K562 (cell line): ENCODE data around the gene GP1BB. TPM values are rescaled to one million over a fixed set of nuclear protein-coding genes. Genes with fewer than 3 reads are reported as not detected.

Experiments
- CHCHD3 ChIP-seq: fragments of 250-450 bp; sonication (Bioruptor Pico); IDR thresholded peaks from 2 replicates; pipeline ENCODE4 v2.1.2; 2022; ENCODE audit warnings: mild to moderate bottlenecking
- DDX20 ChIP-seq: fragments of 450-650 bp; IDR thresholded peaks from 2 replicates; pipeline ENCODE4 v1.6.1; 2016; ENCODE audit warnings: missing genetic modification characterization, low read depth, mild to moderate bottlenecking, missing compliant biosample characterization, moderate library complexity
- DMBX1 ChIP-seq: fragments of 250-450 bp; sonication (Bioruptor Pico); IDR thresholded peaks from 2 replicates; pipeline ENCODE4 v1.8.0; 2022; ENCODE audit warnings: inconsistent platforms, mild to moderate bottlenecking, moderate library complexity, borderline replicate concordance
- E2F3 ChIP-seq: fragments of 250-450 bp; sonication (Bioruptor Pico); IDR thresholded peaks from 2 replicates; pipeline ENCODE4 v1.4.0; 2020; ENCODE audit warnings: mild to moderate bottlenecking
- ELF1 ChIP-seq: fragments of 200-800 bp; sonication (Bioruptor generic); IDR thresholded peaks from 2 replicates; pipeline ENCODE4 v1.6.1; 2016; ENCODE audit warnings: missing genetic modification characterization, missing compliant biosample characterization
- MCM5 ChIP-seq: fragments of 450-650 bp; IDR thresholded peaks from 2 replicates; pipeline ENCODE4 v1.6.1; 2016; ENCODE audit warnings: low read depth
- MTF1 ChIP-seq: fragments of 250-450 bp; sonication (Bioruptor Pico); IDR thresholded peaks from 2 replicates; pipeline ENCODE4 v1.9.0; 2021; ENCODE audit warnings: moderate library complexity, mild to moderate bottlenecking, inconsistent platforms, borderline replicate concordance
- PBX2 ChIP-seq, 2 experiments: IDR thresholded peaks in 1 of 2; conservative IDR thresholded peaks in 1 of 2; 2 replicates each; pipeline ENCODE4 v1.6.1; 2016; ENCODE audit warnings: low read depth in 2 of 2, mild to moderate bottlenecking in 1 of 2, missing compliant biosample characterization in 1 of 2, missing genetic modification characterization in 1 of 2, moderate library complexity in 1 of 2
- PHF8 ChIP-seq: fragments of 200-600 bp; sonication (generic); IDR thresholded peaks from 2 replicates; pipeline ENCODE4 v1.6.1; 2012; ENCODE audit warnings: mixed run types, mild to moderate bottlenecking, inconsistent platforms, low read length, moderate library complexity, borderline replicate concordance
- POLR2AphosphoS5 ChIP-seq: IDR thresholded peaks from 2 replicates; pipeline ENCODE4 v1.6.1; 2011; ENCODE audit warnings: mild to moderate bottlenecking, low read depth, low read length, moderate library complexity; ENCODE audit not compliant: control insufficient read depth, insufficient read depth
- SMARCA5 ChIP-seq: fragments of 450-650 bp; IDR thresholded peaks from 2 replicates; pipeline ENCODE4 v1.6.1; 2016
- SMARCB1 ChIP-seq: IDR thresholded peaks from 2 replicates; pipeline ENCODE4 v1.6.1; 2011; ENCODE audit warnings: improper control_type of control experiment, low read depth; ENCODE audit not compliant: insufficient read length
- TAF7 ChIP-seq: fragments of 450-650 bp; IDR thresholded peaks from 2 replicates; pipeline ENCODE4 v1.6.1; 2016; ENCODE audit warnings: missing genetic modification characterization, missing compliant biosample characterization
- ZBTB40 ChIP-seq, 2 experiments: fragments of 450-650 bp in 1 of 2; sonication (generic) in 1 of 2; formaldehyde crosslinking in 1 of 2; IDR thresholded peaks; 2 replicates each; pipeline versions ENCODE4 v1.7.1 to v1.9.0; 2016 to 2022; ENCODE audit warnings: inconsistent platforms in 1 of 2, mild to moderate bottlenecking in 1 of 2, missing genetic modification reagents in 1 of 2
- ZNF699 ChIP-seq: fragments of 250-450 bp; sonication (Bioruptor Pico); IDR thresholded peaks from 2 replicates; pipeline ENCODE4 v1.8.0; 2021; ENCODE audit warnings: mild to moderate bottlenecking, moderate library complexity; ENCODE audit not compliant: insufficient replicate concordance
- polyA plus RNA-seq, 8 experiments: library from polyadenylated mRNA; depleted of rRNA in 4 of 8; stranded (reverse) in 5 of 8; unstranded in 3 of 8; fragments of >200 nt; fragmentation: Nextera tagmentation in 2 of 8; fragmentation: Illumina TruSeq in 1 of 8; extraction: Ambion mirVana in 2 of 8; extraction: Trizol in 1 of 8; gene quantifications; 2 replicates each; pipeline versions ENCODE4 v1.2.1 to v1.2.3, GENCODE V29; 2011 to 2014; ENCODE audit warnings: inconsistent platforms in 1 of 8, missing spikeins in 1 of 8
- total RNA-seq, 7 experiments: library from RNA; depleted of rRNA in 6 of 7; stranded (reverse); fragments of >200 nt in 6 of 7; fragmentation: Illumina TruSeq in 2 of 7; extraction: Trizol in 2 of 7; gene quantifications; 2 replicates each; pipeline versions ENCODE4 v1.2.1 to v1.2.3, GENCODE V29; 2011 to 2021; ENCODE audit warnings: low replicate concordance in 1 of 7

Gene GP1BB
- total and polyA plus RNA-seq, 9 of the 15 experiments (the other 6 are each of a cell fraction or from before 2014, with no cell fraction given), result 0.69 to 162 (median 2.8) TPM

- TF ChIP-seq ZBTB40 (IDR thresholded peaks at IDR 0.05) (peak; percentile 51; the same call in 1 of the 2 replicates), ZBTB40 (CRISPR knock-in tag; IDR thresholded peaks at IDR 0.05) (peak; percentile 59; the same call in 1 of the 2 replicates), MTF1 (no peak), TAF7 (tag) (no peak), PHF8 (peak; percentile 44; the same call in 1 of the 2 replicates), SMARCA5 (no peak), SMARCB1 (no peak), MCM5 (no peak), POLR2AphosphoS5 (no peak), DDX20 (tag) (no peak), ELF1 (tag) (no peak), E2F3 (CRISPR knock-in tag) (no peak), PBX2 (CRISPR knock-in tag; IDR thresholded peaks at IDR 0.05; ENCODE audit: low read depth) (no peak), PBX2 (tag; conservative IDR thresholded peaks at IDR 0.05; ENCODE audit: low read depth) (no peak), CHCHD3 (CRISPR knock-in tag) (no peak), ZNF699 (peak; percentile 20), DMBX1 (CRISPR knock-in tag) (no peak)
Measured at GRCh38 chr22:19761725-19762567, 38.6 kb downstream of the GP1BB start (continued).
